Breast epithelium (tissue), 3 donors: Measurements from ENCODE around the gene CHKA.

Experiments used
- POLR2A ChIP-seq: fragments of 450-650 bp; IDR thresholded peaks from one replicate; pipeline ENCODE4 v1.6.1; 2016; ENCODE audit warnings: antibody characterized with exemption, mild to moderate bottlenecking, moderate library complexity
- POLR2AphosphoS5 ChIP-seq, 3 donors: sonication (generic); formaldehyde crosslinking; IDR thresholded peaks; one replicate each; pipeline ENCODE4 v1.6.1; 2017; ENCODE audit warnings: antibody characterized with exemption in 3 of 3
- TF ChIP-seq, protein P1 (sequence below), 3 donors: fragments of 450-650 bp; IDR thresholded peaks; one replicate each; pipeline ENCODE4 v1.5.1; 2016 to 2017; ENCODE audit warnings: antibody characterized with exemption in 3 of 3, mild to moderate bottlenecking in 3 of 3, moderate library complexity in 3 of 3

- no peak for TF ChIP-seq POLR2A
- no peak for TF ChIP-seq POLR2AphosphoS5 (IDR thresholded peaks at IDR 0.05)
- TF ChIP-seq, protein P1, sequence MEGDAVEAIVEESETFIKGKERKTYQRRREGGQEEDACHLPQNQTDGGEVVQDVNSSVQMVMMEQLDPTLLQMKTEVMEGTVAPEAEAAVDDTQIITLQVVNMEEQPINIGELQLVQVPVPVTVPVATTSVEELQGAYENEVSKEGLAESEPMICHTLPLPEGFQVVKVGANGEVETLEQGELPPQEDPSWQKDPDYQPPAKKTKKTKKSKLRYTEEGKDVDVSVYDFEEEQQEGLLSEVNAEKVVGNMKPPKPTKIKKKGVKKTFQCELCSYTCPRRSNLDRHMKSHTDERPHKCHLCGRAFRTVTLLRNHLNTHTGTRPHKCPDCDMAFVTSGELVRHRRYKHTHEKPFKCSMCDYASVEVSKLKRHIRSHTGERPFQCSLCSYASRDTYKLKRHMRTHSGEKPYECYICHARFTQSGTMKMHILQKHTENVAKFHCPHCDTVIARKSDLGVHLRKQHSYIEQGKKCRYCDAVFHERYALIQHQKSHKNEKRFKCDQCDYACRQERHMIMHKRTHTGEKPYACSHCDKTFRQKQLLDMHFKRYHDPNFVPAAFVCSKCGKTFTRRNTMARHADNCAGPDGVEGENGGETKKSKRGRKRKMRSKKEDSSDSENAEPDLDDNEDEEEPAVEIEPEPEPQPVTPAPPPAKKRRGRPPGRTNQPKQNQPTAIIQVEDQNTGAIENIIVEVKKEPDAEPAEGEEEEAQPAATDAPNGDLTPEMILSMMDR (IDR thresholded peaks at IDR 0.05), result no peak
Measured at GRCh38 chr11:68159665-68160064, 38.5 kb upstream of the CHKA start.
